Skeletal muscle cell (primary cell): ENCODE measurements around the gene IL1RAP.
"Not testable (repeated sequence)": the region's sequence is repeated elsewhere in the genome, so short reads cannot be mapped to it uniquely, and the experiment has no call there.

Source experiments
- DNase-seq: peaks from one replicate; pipeline ENCODE4 v3.0.0-alpha.2; 2010; ENCODE audit warnings: low read depth
- H3K4me3 ChIP-seq: 2 replicates; pipeline ENCODE4 v1.5.1; 2011; ENCODE audit warnings: low read depth, mild to moderate bottlenecking, control low read depth, low read length, moderate library complexity

IL1RAP gene

GRCh38 chr3:190626951-190627620, 113.2 kb downstream of the IL1RAP start:
- no peak overlapping the region for H3K4me3 ChIP-seq
- DNase-seq, result no peak

- DNase-seq, result no peak
- no peak overlapping the region for H3K4me3 ChIP-seq
Observed at GRCh38 chr3:190629088-190629487, 115.2 kb downstream of the IL1RAP start.

GRCh38 chr3:190631295-190631694, 117.4 kb downstream of the IL1RAP start:
- DNase-seq, result no peak
- H3K4me3 ChIP-seq, result no peak overlapping the region

GRCh38 chr3:190641564-190641963, 127.7 kb downstream of the IL1RAP start:
- no peak overlapping the region for H3K4me3 ChIP-seq
- no peak for DNase-seq

- no peak for DNase-seq
- H3K4me3 ChIP-seq, result no peak overlapping the region
Observed at GRCh38 chr3:190642016-190642415, 128.1 kb downstream of the IL1RAP start.

GRCh38 chr3:190644035-190644434, 130.2 kb downstream of the IL1RAP start:
- no peak overlapping the region for H3K4me3 ChIP-seq
- no peak for DNase-seq

GRCh38 chr3:190644766-190645165, 130.9 kb downstream of the IL1RAP start:
- H3K4me3 ChIP-seq, result no peak overlapping the region
- DNase-seq, result peak; percentile 68

GRCh38 chr3:190645932-190646460, 132.1 kb downstream of the IL1RAP start:
- DNase-seq, result no peak
- H3K4me3 ChIP-seq, result no peak overlapping the region

GRCh38 chr3:190646996-190647395, 133.1 kb downstream of the IL1RAP start:
- no peak overlapping the region for H3K4me3 ChIP-seq
- DNase-seq, result no peak

GRCh38 chr3:190655933-190656332, 142.0 kb downstream of the IL1RAP start:
- DNase-seq, result no peak
- H3K4me3 ChIP-seq, result no peak overlapping the region

- no peak overlapping the region for H3K4me3 ChIP-seq
- no peak for DNase-seq
Observed at GRCh38 chr3:190658106-190658505, 144.2 kb downstream of the IL1RAP start.

- H3K4me3 ChIP-seq, result no peak overlapping the region
- DNase-seq, result no peak
Observed at GRCh38 chr3:190666821-190667220, 152.9 kb downstream of the IL1RAP start.

- H3K4me3 ChIP-seq, result no peak overlapping the region
- DNase-seq, result no peak
Observed at GRCh38 chr3:190671658-190672057, 157.8 kb downstream of the IL1RAP start.

- no peak overlapping the region for H3K4me3 ChIP-seq
- peak; percentile 21 for DNase-seq
Observed at GRCh38 chr3:190673148-190673547, 159.3 kb downstream of the IL1RAP start.

- DNase-seq, result peak; percentile 28
- no peak overlapping the region for H3K4me3 ChIP-seq
Observed at GRCh38 chr3:190676481-190676880, 162.6 kb downstream of the IL1RAP start.

- no peak for DNase-seq
- no peak overlapping the region for H3K4me3 ChIP-seq
Observed at GRCh38 chr3:190677001-190677400, 163.1 kb downstream of the IL1RAP start.

- not testable (repeated sequence) for DNase-seq, H3K4me3 ChIP-seq
Observed at GRCh38 chr3:190677868-190678267, 164.0 kb downstream of the IL1RAP start.

- no peak overlapping the region for H3K4me3 ChIP-seq
- no peak for DNase-seq
Observed at GRCh38 chr3:190680691-190681090, 166.8 kb downstream of the IL1RAP start.

- no peak overlapping the region for H3K4me3 ChIP-seq
- no peak for DNase-seq
Observed at GRCh38 chr3:190684776-190685175, 170.9 kb downstream of the IL1RAP start.

GRCh38 chr3:190686011-190686410, 172.1 kb downstream of the IL1RAP start:
- H3K4me3 ChIP-seq, result no peak overlapping the region
- no peak for DNase-seq

GRCh38 chr3:190690246-190690645, 176.4 kb downstream of the IL1RAP start:
- no peak for DNase-seq

More at GRCh38 chr3:190690246-190690645, 176.4 kb downstream of the IL1RAP start:
- no peak overlapping the region for H3K4me3 ChIP-seq
